ENCODE measurements around the gene SIGLEC15.

SIGLEC15 gene

DNA sequence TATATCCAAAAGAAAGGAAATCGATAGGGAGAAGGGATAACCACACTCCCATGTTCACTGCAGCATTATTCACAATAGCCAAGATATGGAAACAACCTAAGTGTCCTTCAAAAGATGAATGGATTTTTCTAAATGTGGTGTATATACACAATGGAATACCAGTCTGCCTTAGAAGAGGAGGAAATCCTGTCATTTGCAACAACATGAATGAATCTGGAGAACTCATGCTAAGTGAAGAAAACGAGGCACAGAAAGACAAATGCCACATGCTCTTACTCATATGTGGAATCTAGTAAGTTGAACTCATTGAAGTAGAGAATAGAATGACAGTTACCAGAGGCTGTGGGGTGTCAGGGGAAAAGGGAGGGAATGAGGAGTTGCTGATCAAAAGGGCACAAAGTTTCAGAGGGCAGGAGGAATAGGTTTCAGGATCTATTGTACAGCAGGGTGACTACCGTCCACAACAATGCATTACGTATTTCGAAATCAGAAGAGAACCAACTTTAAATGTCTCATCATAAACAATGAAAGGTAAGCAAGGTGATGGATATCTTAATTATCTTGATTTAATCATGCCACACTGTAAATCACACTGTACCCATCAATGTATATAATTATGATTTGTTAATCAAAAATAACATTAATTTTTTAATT, 46.1 kb downstream of the SIGLEC15 start:
- no peak for TF ChIP-seq EGR1 (IDR thresholded peaks at IDR 0.05)
- TF ChIP-seq CEBPB (IDR thresholded peaks at IDR 0.05): peak; percentile 38; the same call in 1 of the 2 replicates

DNA sequence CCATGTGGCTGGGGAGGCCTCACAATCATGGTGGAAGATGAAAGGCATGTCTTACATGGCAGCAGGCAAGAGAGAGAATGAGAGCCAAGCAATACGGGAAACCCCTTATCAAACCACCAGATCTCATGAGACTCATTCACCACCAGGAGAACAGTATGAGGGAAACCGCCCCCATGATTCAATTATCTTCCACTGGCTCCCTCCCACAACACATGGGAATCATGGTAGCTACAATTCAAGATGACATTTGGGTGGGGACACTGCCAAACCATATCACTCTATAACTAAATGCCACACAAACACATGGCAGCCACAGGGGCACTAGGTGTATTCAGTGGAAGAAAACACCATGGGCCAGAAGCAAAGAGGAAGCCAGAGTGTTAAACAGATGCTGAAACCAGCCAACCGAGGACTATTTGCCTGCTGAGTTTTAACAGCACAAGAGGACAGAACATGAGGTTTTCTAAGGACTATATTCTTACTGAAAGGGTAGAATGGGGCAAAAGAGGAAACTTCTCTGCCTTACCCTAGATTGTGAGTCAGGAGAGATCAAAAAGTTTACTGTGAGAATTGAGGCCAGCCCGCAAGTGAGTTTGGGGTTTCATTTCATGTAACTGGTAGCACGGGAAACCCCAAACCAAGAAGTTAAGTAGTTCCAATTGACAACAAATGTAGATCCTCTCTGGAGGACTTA, 49.2 kb downstream of the SIGLEC15 start:
- TF ChIP-seq YY1 (IDR thresholded peaks at IDR 0.05; ENCODE audit: low read depth): no peak
- TF ChIP-seq REST (IDR thresholded peaks at IDR 0.05; ENCODE audit: low read depth): no peak
- no peak for TF ChIP-seq TCF12 (IDR thresholded peaks at IDR 0.05; ENCODE audit: low read depth)
- TF ChIP-seq RAD21 (IDR thresholded peaks at IDR 0.05; ENCODE audit: low read depth): no peak
- TF ChIP-seq NFIC (IDR thresholded peaks at IDR 0.05): no peak
- no peak for TF ChIP-seq TEAD4 (IDR thresholded peaks at IDR 0.05)
- TF ChIP-seq USF1 (IDR thresholded peaks at IDR 0.05): no peak

GRCh38 chr18:45876161-45876560, 50.7 kb downstream of the SIGLEC15 start:
- TF ChIP-seq CREB1 (IDR thresholded peaks at IDR 0.05; ENCODE audit: low read depth): no peak
- TF ChIP-seq TEAD4 (IDR thresholded peaks at IDR 0.05): no peak
- no peak for TF ChIP-seq MAX (IDR thresholded peaks at IDR 0.05)
- no peak for TF ChIP-seq YY1 (IDR thresholded peaks at IDR 0.05; ENCODE audit: low read depth)
- no peak for TF ChIP-seq ZBTB7A (IDR thresholded peaks at IDR 0.05; ENCODE audit: low read depth)
- no peak for TF ChIP-seq RAD21 (IDR thresholded peaks at IDR 0.05; ENCODE audit: low read depth)
- no peak for TF ChIP-seq TCF12 (IDR thresholded peaks at IDR 0.05; ENCODE audit: low read depth)
- no peak for TF ChIP-seq NFIC (IDR thresholded peaks at IDR 0.05)
- no peak for TF ChIP-seq FOXM1 (IDR thresholded peaks at IDR 0.05; ENCODE audit: borderline replicate concordance, low read depth)
- TF ChIP-seq REST (IDR thresholded peaks at IDR 0.05; ENCODE audit: low read depth): no peak
- TF ChIP-seq EP300 (IDR thresholded peaks at IDR 0.05; ENCODE audit: borderline replicate concordance): no peak
- no peak for TF ChIP-seq TAF1 (IDR thresholded peaks at IDR 0.05; ENCODE audit: low read depth)
- TF ChIP-seq CEBPB (IDR thresholded peaks at IDR 0.05): no peak

DNA sequence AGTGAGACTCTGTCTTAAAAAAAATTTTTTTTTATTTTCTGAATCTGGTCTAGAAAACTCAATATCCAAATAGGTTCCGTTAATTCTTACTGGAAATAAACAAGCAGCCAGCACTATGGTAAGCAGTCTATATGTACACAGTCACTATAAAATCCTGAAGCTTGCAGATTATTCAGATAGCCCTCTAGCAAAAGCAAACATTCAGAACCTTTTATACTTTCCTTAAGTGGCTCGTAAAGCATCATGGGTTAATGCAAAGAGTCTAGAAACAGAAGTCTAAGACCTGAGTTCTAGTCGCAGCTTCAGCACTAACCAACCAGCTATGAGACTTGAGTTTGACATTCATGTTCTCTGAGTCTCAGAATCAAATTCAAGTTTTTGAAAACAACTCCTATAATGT, 51.9 kb downstream of the SIGLEC15 start:
- TF ChIP-seq TCF12 (IDR thresholded peaks at IDR 0.05; ENCODE audit: low read depth) (no peak), TAF1 (IDR thresholded peaks at IDR 0.05; ENCODE audit: low read depth) (no peak), NFIC (IDR thresholded peaks at IDR 0.05) (no peak), CEBPB (IDR thresholded peaks at IDR 0.05) (no peak), RAD21 (IDR thresholded peaks at IDR 0.05; ENCODE audit: low read depth) (no peak), REST (IDR thresholded peaks at IDR 0.05; ENCODE audit: low read depth) (no peak), USF1 (IDR thresholded peaks at IDR 0.05) (no peak)
